Activated T-cell treated with anti-CD3 and anti-CD28 coated beads for 48 hours (primary cell): ENCODE data around the gene SOX1.

ENCODE experiments used
- DNase-seq: peaks from one replicate; pipeline ENCODE4 v3.0.0-alpha.2; 2020; ENCODE audit warnings: low read depth

The SOX1 gene

GRCh38 chr13:112106478-112107141 is 39.7 kb downstream of the SOX1 start:
- DNase-seq: no peak

GRCh38 chr13:112107289-112107688 is 40.3 kb downstream of the SOX1 start:
- DNase-seq: no peak

DNA sequence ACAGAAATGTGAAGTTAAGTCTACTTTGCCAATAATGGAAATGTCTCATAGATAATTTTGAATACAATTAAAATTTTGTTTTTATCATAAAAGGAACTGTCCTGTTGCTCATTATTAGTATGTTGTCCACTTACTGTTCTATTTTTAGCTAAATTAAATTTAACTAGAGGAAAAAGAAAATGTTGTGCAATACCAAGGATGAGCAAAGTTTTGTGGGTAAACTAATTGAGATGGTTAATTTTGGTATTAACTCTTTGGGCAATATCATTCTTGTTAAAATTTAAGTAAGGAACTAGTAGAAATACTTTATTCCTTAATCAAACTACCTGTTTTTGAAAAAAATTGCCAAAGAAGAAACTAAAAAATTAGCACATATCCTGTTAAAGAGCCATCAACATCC is 43.5 kb downstream of the SOX1 start:
- DNase-seq: no peak

GRCh38 chr13:112111239-112111857 is 44.4 kb downstream of the SOX1 start:
- DNase-seq: no peak

DNA sequence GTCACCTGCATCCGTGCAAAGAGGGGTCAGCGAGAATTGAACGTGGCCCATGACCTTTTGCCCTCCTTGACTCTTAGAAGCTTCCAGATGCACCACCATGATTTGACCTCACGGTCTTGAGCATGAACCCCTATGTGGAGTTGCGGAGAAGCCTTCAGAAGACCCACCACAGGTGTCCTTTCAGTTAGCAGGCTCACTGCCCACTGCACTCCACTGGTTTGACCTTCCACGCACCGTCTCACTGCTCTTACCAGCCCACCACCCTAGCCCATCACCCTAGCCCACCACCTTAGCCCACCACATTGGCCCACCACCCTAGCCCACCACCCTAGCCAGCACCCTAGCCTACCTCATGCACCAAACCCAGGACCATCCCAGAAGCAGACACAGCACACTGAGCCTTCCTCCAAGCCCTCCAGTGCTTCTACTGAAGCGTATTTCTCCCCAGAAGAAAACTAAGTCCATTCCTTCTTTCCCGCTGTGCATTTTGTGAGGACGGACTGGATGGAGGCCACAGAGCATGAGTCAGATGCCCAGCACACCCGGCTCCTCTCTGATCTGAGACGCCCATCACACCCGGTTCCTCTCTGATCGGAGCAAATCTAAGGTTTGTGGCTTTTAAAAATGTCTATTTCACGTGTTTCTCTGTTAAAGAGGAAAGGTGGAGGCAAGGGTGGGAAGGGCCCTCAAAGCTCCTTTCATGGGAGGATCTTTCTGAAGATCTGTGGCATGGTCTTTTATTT is 45.8 kb downstream of the SOX1 start:
- DNase-seq: no peak

GRCh38 chr13:112113348-112113747 is 46.4 kb downstream of the SOX1 start:
- DNase-seq: no peak

GRCh38 chr13:112113851-112114250 is 46.9 kb downstream of the SOX1 start:
- no peak for DNase-seq

DNA sequence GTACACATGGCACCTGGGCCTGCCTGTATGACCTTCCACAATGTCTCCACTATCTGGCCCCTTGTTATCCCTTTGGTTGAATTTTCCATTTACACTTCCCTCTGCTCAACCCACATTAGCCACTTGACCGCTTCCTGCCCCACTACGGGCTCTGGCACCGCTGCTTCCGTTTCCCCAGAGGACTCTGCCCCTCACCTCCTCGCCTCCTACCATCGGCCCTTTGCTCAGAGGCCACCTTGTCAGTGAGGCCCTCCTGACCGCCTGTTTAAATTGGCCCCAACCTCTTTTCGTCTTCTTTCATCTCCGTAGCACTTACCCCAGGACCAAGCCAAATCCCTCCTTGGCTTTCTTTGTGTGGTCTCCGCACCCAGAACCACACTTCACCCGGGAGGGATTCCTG is 47.4 kb downstream of the SOX1 start:
- no peak for DNase-seq

- DNase-seq: no peak
Measured at GRCh38 chr13:112115403-112116091, 48.6 kb downstream of the SOX1 start.

- DNase-seq: no peak
Measured at GRCh38 chr13:112116187-112116950, 49.4 kb downstream of the SOX1 start.

GRCh38 chr13:112117258-112117954 is 50.5 kb downstream of the SOX1 start:
- DNase-seq: no peak

DNA sequence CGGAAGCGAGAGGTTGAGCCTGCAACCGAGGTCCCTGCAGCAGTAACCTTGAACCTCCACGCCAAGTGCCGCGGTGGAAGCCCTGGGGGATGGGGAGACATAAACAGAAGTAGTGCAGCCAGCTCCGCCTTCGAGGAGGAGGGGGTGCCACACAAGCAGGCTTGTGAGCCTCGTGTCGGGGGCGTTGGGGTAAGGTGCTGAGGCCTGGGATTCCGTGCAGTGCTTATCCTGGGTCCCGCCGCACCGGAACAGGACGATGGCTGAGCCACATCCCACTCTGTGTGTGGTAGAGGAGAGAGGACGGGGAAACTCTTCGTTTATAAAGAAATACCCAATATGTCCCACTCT is 51.0 kb downstream of the SOX1 start:
- no peak for DNase-seq

- no peak for DNase-seq
Measured at GRCh38 chr13:112118451-112119064, 51.6 kb downstream of the SOX1 start.

DNA sequence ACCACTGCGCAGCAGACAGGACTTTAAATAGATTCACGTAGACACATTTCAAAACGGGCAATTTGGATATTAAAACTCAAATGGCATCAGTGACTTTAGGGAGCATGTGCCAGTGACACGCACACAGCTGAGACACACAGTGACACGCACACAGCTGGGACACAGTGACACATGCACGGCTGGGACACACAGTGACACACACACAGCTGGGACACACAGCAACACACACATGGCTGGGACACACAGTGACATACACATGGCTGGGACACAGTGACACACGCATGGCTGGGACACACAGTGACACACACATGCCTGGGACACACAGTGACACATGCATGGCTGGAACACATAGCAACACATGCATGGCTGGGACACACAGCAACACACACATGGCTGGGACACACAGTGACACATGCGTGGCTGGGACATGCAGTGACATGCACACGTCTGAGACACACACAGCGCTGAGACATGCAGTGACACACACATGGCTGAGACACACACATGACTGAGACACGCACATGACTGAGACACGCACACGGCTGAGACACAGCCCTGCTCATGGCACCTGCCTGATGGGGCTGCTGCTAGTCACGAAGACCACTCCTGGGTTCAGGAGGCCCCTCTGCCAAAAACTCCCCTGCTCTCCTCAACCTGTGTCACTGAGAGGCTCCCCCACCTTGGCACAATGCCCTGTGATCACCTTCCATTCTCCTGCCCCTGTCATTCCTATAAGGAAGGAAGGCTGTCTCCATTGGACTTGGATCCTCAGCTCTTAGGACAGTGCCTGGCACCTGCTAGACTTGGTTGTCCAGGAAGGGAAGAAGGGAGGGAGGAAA is 52.5 kb downstream of the SOX1 start:
- DNase-seq: no peak

DNA sequence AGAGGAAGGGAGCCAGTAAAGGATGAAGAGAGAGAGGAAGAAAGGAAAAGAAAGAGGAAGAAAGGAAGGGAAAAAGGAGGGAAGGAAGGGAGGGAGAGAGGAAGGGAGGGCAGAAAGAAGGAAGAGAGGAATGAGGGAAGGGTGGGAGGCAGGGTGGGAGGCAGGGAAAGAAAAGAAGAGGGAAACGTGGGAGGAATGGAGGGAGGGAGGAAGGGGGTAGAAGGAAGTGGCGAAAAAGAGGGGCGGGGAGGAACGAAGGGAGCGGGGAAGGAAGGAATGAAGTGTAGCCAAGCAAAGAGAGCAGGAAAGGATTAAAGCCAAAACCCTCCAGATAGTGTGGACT is 53.1 kb downstream of the SOX1 start:
- no peak for DNase-seq
